Tibial artery (tissue), 4 donors: ENCODE data around the gene UNC45B.
A peak's percentile ranks its signal among the peaks of the same experiment; 100 is the strongest.

Source experiments
- DNase-seq, 2 donors: peaks; one replicate each; pipeline ENCODE4 v3.0.0-alpha.2; 2019
- H3K27ac ChIP-seq, 2 donors: fragments of 200-600 bp; sonication (generic) in 1 of 2; 1 replicate in 1 of 2; 2 replicates in 1 of 2; pipeline ENCODE4 v1.5.1; 2018 to 2019; ENCODE audit warnings: mild to moderate bottlenecking in 1 of 2
- H3K27me3 ChIP-seq, 2 donors: fragments of 200-600 bp; sonication (generic) in 1 of 2; one replicate each; pipeline versions ENCODE4 v1.5.1 to v1.6.0; 2016 to 2019
- H3K36me3 ChIP-seq, 3 donors: fragments of 200-600 bp; sonication (generic) in 2 of 3; one replicate each; pipeline ENCODE4 v1.5.1; 2016 to 2019; ENCODE audit warnings: mild to moderate bottlenecking in 2 of 3
- H3K4me1 ChIP-seq, 4 donors: fragments of 200-600 bp; sonication (generic) in 2 of 4; 1 replicate in 3 of 4; 2 replicates in 1 of 4; pipeline ENCODE4 v1.5.1; 2016 to 2019
- H3K4me3 ChIP-seq, 2 donors: fragments of 200-600 bp; sonication (generic) in 1 of 2; 1 replicate in 1 of 2; 2 replicates in 1 of 2; pipeline ENCODE4 v1.5.1; 2018 to 2019; ENCODE audit warnings: mild to moderate bottlenecking in 2 of 2
- H3K9me3 ChIP-seq, 3 donors: fragments of 200-600 bp; sonication (generic) in 1 of 3; one replicate each; pipeline ENCODE4 v1.5.1; 2016 to 2019
- CTCF ChIP-seq, 2 experiments: fragments of 200-600 bp in 1 of 2; fragments of 450-650 bp in 1 of 2; IDR thresholded peaks; one replicate each; pipeline ENCODE4 v1.5.1; 2017 to 2019; ENCODE audit warnings: antibody characterized with exemption in 2 of 2, mild to moderate bottlenecking in 1 of 2, moderate library complexity in 1 of 2
- intact Hi-C: fragments of 100-400 bp; cut with DNase I; formaldehyde crosslinking; loops from one replicate; pipeline ENCODE4 v1.15.0; 2023; ENCODE audit warnings: low total_unique reads

UNC45B gene

GRCh38 chr17:35132099-35132498, 15.5 kb upstream of the UNC45B start:
- Histone ChIP-seq H3K4me1 (no peaks in the 10 kb centered on the region), H3K9me3 (no peaks in the 10 kb centered on the region), H3K27ac (no peak overlapping the region), H3K27me3 (no peaks in the 10 kb centered on the region), H3K36me3 (peaks cover 36 to 64% (median 59%) of the 10 kb centered on the region in 3 donors), H3K4me3 (no peak overlapping the region)
- intact Hi-C loops, result no loop called here
- DNase-seq, result no peak
- TF ChIP-seq CTCF (IDR thresholded peaks at IDR 0.05), result no peak

GRCh38 chr17:35132816-35133550, 14.6 kb upstream of the UNC45B start:
- H3K27ac ChIP-seq, result no peak overlapping the region
- H3K4me3 ChIP-seq, result no peak overlapping the region
- intact Hi-C loops, result no loop called here
- TF ChIP-seq CTCF (IDR thresholded peaks at IDR 0.05), result no peak
- H3K4me1 ChIP-seq, result no peaks in the 10 kb centered on the region
- H3K36me3 ChIP-seq, result peaks cover 44 to 73% (median 68%) of the 10 kb centered on the region in 3 donors
- no peaks in the 10 kb centered on the region for H3K27me3 ChIP-seq
- no peaks in the 10 kb centered on the region for H3K9me3 ChIP-seq
- no peak for DNase-seq

- no peak for DNase-seq
- Histone ChIP-seq H3K36me3 (peaks cover 49 to 94% (median 86%) of the 10 kb centered on the region in 3 donors), H3K4me3 (no peak overlapping the region), H3K4me1 (no peaks in the 10 kb centered on the region), H3K27me3 (no peaks in the 10 kb centered on the region), H3K27ac (no peak overlapping the region), H3K9me3 (no peaks in the 10 kb centered on the region)
- intact Hi-C loops, result no loop called here
- TF ChIP-seq CTCF (IDR thresholded peaks at IDR 0.05), result no peak
Measured at GRCh38 chr17:35135322-35135721, 12.3 kb upstream of the UNC45B start.

GRCh38 chr17:35138218-35138617, 9.4 kb upstream of the UNC45B start:
- Histone ChIP-seq H3K27me3 (no peaks in the 10 kb centered on the region), H3K27ac (no peak overlapping the region), H3K4me1 (peaks cover 0 to 20% (median 11%) of the 10 kb centered on the region in 4 donors), H3K4me3 (no peak overlapping the region), H3K36me3 (peaks cover 44 to 69% (median 66%) of the 10 kb centered on the region in 3 donors), H3K9me3 (no peaks in the 10 kb centered on the region)
- TF ChIP-seq CTCF (IDR thresholded peaks at IDR 0.05), result no peak
- intact Hi-C loops, result no loop called here
- no peak for DNase-seq

GRCh38 chr17:35141681-35142466, 5.7 kb upstream of the UNC45B start, which contains the start of gene NLE1:
Gene NLE1 (minus strand): TSS chr17:35142303. CDS start chr17:35142275, 28 bp downstream.
- peak; percentile 66 to 86 for DNase-seq
- TF ChIP-seq CTCF (IDR thresholded peaks at IDR 0.05), result peak; percentile 78 to 98
- intact Hi-C loops, result loop anchor here (5.0 kb wide), 1 partner anchor 100 kb away; the partner anchor contains the start of gene SLFN5
- peaks cover 15 to 32% (median 29%) of the 10 kb centered on the region in 3 donors for H3K36me3 ChIP-seq
- peak within 1 kb of the TSS; percentile 79 to 97 for H3K4me3 ChIP-seq
- H3K4me1 ChIP-seq, result peaks cover 0 to 20% (median 11%) of the 10 kb centered on the region in 4 donors
- no peaks in the 10 kb centered on the region for H3K9me3 ChIP-seq
- H3K27me3 ChIP-seq, result no peaks in the 10 kb centered on the region
- H3K27ac ChIP-seq, result peak within 1 kb of the TSS; percentile 12 to 26
